ENCODE data around the gene ARID1B. TPM values are rescaled to one million over a fixed set of nuclear protein-coding genes. Genes with fewer than 3 reads are reported as not detected.

ARID1B gene
- total and polyA plus RNA-seq, 2 experiments from 2014 or later, result 32.9 to 67.0 TPM

DNA sequence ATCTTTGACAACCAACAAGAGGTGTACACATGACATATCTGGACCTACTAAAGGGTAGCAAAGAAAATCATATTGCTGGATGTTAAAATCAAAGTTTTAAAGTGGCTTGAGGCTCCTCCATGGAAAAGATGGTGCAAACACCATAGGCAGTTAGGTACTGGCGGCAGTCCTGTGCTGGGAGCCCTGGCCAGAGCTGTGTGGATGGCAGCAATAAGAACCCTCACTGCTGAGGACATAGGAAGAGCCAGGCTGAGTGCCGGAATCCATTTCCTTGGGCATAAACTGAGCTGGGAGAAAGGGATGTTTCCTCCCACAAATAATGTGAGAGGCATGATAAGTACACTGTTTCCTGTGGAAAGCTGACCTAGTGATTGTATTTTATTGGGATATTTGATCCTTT is 89.9 kb downstream of the ARID1B start:
- H3K9me2 ChIP-seq (replicated peaks; ENCODE audit: insufficient read depth), result no peaks in the 10 kb centered on the region
- DNase-seq (ENCODE audit: low spot score), result no peak
- no peaks in the 10 kb centered on the region for H3K36me3 ChIP-seq (replicated peaks; ENCODE audit: insufficient read depth, low read depth)
- no peak overlapping the region for H2AFZ ChIP-seq
- peaks cover 67% of the 10 kb centered on the region for H4K20me1 ChIP-seq (ENCODE audit: insufficient read depth, poor library complexity, severe bottlenecking)
- H3K27me3 ChIP-seq, result no peaks in the 10 kb centered on the region
- no peak for TF ChIP-seq EZH2 (IDR thresholded peaks at IDR 0.05; ENCODE audit: borderline replicate concordance)
- TF ChIP-seq, protein P1, sequence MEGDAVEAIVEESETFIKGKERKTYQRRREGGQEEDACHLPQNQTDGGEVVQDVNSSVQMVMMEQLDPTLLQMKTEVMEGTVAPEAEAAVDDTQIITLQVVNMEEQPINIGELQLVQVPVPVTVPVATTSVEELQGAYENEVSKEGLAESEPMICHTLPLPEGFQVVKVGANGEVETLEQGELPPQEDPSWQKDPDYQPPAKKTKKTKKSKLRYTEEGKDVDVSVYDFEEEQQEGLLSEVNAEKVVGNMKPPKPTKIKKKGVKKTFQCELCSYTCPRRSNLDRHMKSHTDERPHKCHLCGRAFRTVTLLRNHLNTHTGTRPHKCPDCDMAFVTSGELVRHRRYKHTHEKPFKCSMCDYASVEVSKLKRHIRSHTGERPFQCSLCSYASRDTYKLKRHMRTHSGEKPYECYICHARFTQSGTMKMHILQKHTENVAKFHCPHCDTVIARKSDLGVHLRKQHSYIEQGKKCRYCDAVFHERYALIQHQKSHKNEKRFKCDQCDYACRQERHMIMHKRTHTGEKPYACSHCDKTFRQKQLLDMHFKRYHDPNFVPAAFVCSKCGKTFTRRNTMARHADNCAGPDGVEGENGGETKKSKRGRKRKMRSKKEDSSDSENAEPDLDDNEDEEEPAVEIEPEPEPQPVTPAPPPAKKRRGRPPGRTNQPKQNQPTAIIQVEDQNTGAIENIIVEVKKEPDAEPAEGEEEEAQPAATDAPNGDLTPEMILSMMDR (IDR thresholded peaks at IDR 0.05; ENCODE audit: poor library complexity), result no peak
- TF ChIP-seq EZH2phosphoT487 (IDR thresholded peaks at IDR 0.05; ENCODE audit: low read depth, severe bottlenecking, unreplicated experiment), result no peak
- H3K4me1 ChIP-seq (ENCODE audit: insufficient read depth), result peaks cover 21% of the 10 kb centered on the region
- peak overlapping the region; percentile 49 for H3K4me2 ChIP-seq
- no peak overlapping the region for H3K27ac ChIP-seq
- H3K4me3 ChIP-seq, result no peak overlapping the region
- H3K79me2 ChIP-seq, result peaks cover 98% of the 10 kb centered on the region
- no peaks in the 10 kb centered on the region for H3K9me3 ChIP-seq (ENCODE audit: low read depth)
- 83% methylated on average over 2 of the region's 2 CpGs for WGBS (ENCODE audit: low lambda C conversion rate, missing lambda C conversion rate)

DNA sequence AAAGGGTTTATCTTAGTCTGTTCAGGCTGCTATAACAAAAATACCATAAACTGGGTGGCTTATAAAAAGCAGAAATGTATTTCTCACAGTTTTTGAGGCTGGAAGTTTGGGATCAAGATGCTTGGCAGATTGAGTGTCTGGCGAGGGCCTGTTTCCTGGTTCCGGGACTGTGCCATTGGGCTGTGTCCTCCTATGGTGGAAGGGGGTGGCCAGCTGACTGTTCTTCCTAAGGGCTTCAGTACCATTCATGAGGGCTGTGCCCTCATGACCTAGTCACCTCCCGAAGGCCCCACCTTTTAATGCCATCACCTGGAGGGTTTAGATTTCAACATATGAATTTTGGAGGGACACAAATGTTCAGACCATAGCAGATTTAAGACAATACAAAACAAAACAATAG is 91.2 kb downstream of the ARID1B start:
- Histone ChIP-seq H2AFZ (no peak overlapping the region), H3K9me2 (replicated peaks; ENCODE audit: insufficient read depth) (no peaks in the 10 kb centered on the region), H3K79me2 (peaks cover 98% of the 10 kb centered on the region), H3K27ac (no peak overlapping the region), H3K4me2 (no peak overlapping the region), H3K27me3 (no peaks in the 10 kb centered on the region), H3K4me3 (no peak overlapping the region), H3K36me3 (replicated peaks; ENCODE audit: insufficient read depth, low read depth) (no peaks in the 10 kb centered on the region), H3K4me1 (ENCODE audit: insufficient read depth) (peaks cover 21% of the 10 kb centered on the region), H3K9me3 (ENCODE audit: low read depth) (no peaks in the 10 kb centered on the region), H4K20me1 (ENCODE audit: insufficient read depth, poor library complexity, severe bottlenecking) (peaks cover 56% of the 10 kb centered on the region)
- 87% methylated on average over 3 of the region's 3 CpGs for WGBS (ENCODE audit: low lambda C conversion rate, missing lambda C conversion rate)
- TF ChIP-seq, protein P1 (IDR thresholded peaks at IDR 0.05; ENCODE audit: poor library complexity), result no peak
- no peak for TF ChIP-seq EZH2 (IDR thresholded peaks at IDR 0.05; ENCODE audit: borderline replicate concordance)
- no peak for TF ChIP-seq EZH2phosphoT487 (IDR thresholded peaks at IDR 0.05; ENCODE audit: low read depth, severe bottlenecking, unreplicated experiment)
- no peak for DNase-seq (ENCODE audit: low spot score)

DNA sequence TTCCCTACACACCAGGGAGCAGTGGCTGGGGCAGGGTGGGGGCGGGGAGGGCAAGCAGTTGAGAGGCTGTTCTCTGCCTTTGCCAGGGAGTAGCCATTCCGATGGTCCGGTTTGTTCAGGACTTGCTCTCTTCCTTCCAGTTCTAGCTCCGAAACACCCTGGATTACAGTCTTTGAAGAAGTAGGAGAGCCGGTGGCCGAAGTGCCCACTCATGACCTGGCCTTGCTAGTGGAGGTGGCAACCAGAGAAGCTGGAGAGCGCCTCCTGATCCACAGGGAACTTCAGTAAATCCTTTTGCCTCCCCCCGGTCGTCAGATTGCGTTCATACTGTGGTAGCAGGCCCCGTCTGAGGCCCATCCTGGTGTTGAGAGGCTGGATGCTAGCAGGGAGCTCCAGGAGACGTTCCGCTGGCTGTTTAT is 92.8 kb downstream of the ARID1B start:
- DNase-seq (ENCODE audit: low spot score), result no peak
- Histone ChIP-seq H3K4me1 (ENCODE audit: insufficient read depth) (peaks cover 21% of the 10 kb centered on the region), H3K4me2 (peak overlapping the region; percentile 33), H2AFZ (no peak overlapping the region), H3K36me3 (replicated peaks; ENCODE audit: insufficient read depth, low read depth) (no peaks in the 10 kb centered on the region), H3K27me3 (no peaks in the 10 kb centered on the region), H3K9me2 (replicated peaks; ENCODE audit: insufficient read depth) (no peaks in the 10 kb centered on the region), H4K20me1 (ENCODE audit: insufficient read depth, poor library complexity, severe bottlenecking) (peaks cover 58% of the 10 kb centered on the region), H3K79me2 (peaks cover 98% of the 10 kb centered on the region), H3K9me3 (ENCODE audit: low read depth) (no peaks in the 10 kb centered on the region), H3K27ac (no peak overlapping the region), H3K4me3 (no peak overlapping the region)
- 60% methylated on average over 13 of the region's 13 CpGs for WGBS (ENCODE audit: low lambda C conversion rate, missing lambda C conversion rate)
- no peak for TF ChIP-seq EZH2phosphoT487 (IDR thresholded peaks at IDR 0.05; ENCODE audit: low read depth, severe bottlenecking, unreplicated experiment)
- no peak for TF ChIP-seq EZH2 (IDR thresholded peaks at IDR 0.05; ENCODE audit: borderline replicate concordance)
- TF ChIP-seq, protein P1 (IDR thresholded peaks at IDR 0.05; ENCODE audit: poor library complexity), result no peak
